AG04449 (cell line): ENCODE measurements around the gene IPO11.
"Not testable (repeated sequence)": the region's sequence is repeated elsewhere in the genome, so short reads cannot be mapped to it uniquely, and the experiment has no call there.

Experiments
- CTCF ChIA-PET: fragments of 350-600 bp; formaldehyde crosslinking; extraction: SDS; loops from one replicate; lab custom pipeline; 2021; ENCODE audit warnings: antibody characterized with exemption; lab: Yijun Ruan, JAX
- POLR2A ChIA-PET: fragments of 400-600, 350-600 bp; formaldehyde crosslinking; extraction: SDS; loops from one replicate; lab custom pipeline; 2020; ENCODE audit warnings: antibody characterized with exemption, inconsistent platforms; lab: Yijun Ruan, JAX
- DNase-seq: peaks from one replicate; pipeline ENCODE4 v3.0.0-alpha.2; 2010; ENCODE audit warnings: low read depth, low spot score
- H3K4me3 ChIP-seq: 2 replicates; pipeline ENCODE4 v1.5.1; 2011; ENCODE audit warnings: low read depth, mild to moderate bottlenecking, control low read depth, low read length
- TF ChIP-seq, protein P1 (sequence below): IDR thresholded peaks from one replicate; pipeline ENCODE4 v1.5.1; 2011; ENCODE audit warnings: mild to moderate bottlenecking, moderate library complexity, low read length, control low read depth, inconsistent platforms; ENCODE audit not compliant: insufficient read depth; ENCODE audit errors: missing control alignments

The IPO11 gene

DNA sequence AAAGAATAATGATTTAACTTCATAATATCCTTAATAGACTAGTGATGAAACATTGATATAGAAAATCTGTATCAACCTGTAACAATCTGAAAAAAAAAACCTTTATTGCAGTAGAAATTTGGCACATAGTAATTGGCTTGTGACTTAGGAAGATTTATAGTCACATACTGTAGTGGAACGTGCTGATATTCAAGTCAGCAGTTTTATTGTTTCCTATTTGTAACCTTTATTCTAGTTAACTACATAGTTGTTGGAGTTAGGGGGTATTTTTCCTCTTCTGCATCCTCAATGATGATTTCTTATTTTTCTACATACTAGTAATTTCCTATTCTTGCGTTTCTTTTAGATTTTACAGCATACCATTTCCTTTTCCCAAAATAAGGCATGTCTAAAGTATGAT, 151.5 kb downstream of the IPO11 start:
- DNase-seq, result no peak
- ChIA-PET CTCF (no interaction called here), POLR2A (no interaction called here)
- TF ChIP-seq, protein P1, sequence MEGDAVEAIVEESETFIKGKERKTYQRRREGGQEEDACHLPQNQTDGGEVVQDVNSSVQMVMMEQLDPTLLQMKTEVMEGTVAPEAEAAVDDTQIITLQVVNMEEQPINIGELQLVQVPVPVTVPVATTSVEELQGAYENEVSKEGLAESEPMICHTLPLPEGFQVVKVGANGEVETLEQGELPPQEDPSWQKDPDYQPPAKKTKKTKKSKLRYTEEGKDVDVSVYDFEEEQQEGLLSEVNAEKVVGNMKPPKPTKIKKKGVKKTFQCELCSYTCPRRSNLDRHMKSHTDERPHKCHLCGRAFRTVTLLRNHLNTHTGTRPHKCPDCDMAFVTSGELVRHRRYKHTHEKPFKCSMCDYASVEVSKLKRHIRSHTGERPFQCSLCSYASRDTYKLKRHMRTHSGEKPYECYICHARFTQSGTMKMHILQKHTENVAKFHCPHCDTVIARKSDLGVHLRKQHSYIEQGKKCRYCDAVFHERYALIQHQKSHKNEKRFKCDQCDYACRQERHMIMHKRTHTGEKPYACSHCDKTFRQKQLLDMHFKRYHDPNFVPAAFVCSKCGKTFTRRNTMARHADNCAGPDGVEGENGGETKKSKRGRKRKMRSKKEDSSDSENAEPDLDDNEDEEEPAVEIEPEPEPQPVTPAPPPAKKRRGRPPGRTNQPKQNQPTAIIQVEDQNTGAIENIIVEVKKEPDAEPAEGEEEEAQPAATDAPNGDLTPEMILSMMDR, result no peak
- H3K4me3 ChIP-seq, result no peak overlapping the region

DNA sequence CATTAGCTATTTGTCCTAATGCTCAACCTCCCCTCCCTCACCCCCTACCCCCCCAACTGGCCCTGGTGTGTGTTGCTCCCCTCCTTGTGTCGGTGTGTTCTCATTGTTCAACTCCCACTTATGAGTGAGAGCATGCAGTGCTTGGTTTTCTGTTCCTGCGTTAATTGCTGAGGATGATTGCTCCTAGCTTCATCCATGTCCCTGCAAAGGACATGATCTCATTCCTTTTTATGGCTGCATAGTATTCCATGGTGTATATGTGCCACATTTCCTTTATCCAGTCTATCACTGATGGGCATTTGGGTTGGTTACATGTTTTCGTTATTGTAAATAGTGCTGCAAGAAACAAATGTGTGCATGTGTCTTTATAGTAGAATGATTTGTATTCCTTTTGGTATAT, 153.2 kb downstream of the IPO11 start:
- DNase-seq, H3K4me3 ChIP-seq, POLR2A ChIA-PET, CTCF ChIA-PET: not testable (repeated sequence)

DNA sequence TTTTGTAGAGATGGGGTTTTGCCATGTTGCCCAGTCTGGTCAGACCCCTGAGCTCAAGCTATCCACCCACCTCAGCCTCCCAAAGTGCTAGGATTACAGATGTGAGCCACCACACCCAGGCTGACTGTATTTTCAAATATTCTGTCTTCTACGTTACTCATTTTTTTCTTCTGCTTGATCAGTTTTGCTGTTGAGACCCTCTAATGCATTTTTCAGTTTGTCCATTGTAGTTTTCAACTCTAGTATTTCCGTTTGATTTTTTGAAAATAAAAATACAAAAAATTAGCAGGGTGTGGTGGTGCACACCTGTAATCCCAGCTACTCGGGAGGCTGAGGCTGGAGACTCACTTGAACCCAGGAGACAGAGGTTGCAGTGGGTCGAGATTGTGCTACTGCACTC, 155.6 kb downstream of the IPO11 start:
- CTCF ChIA-PET, result no interaction called here

GRCh38 chr5:62568800-62569432, 156.4 kb downstream of the IPO11 start:
- no peak overlapping the region for H3K4me3 ChIP-seq
- ChIA-PET POLR2A (no interaction called here), CTCF (no interaction called here)
- TF ChIP-seq, protein P1, result no peak
- DNase-seq, result no peak

More for the DNA sequence above, 155.6 kb downstream of the IPO11 start:
- no peak for DNase-seq
- TF ChIP-seq, protein P1, result no peak
- H3K4me3 ChIP-seq, result no peak overlapping the region
- POLR2A ChIA-PET, result no interaction called here

- ChIA-PET POLR2A (no interaction called here), CTCF (no interaction called here)
- no peak overlapping the region for H3K4me3 ChIP-seq
- TF ChIP-seq, protein P1, result no peak
- no peak for DNase-seq
Measured at GRCh38 chr5:62569470-62569869, 156.9 kb downstream of the IPO11 start.

- no peak for DNase-seq
- H3K4me3 ChIP-seq, result no peak overlapping the region
- TF ChIP-seq, protein P1, result no peak
- ChIA-PET POLR2A (no interaction called here), CTCF (no interaction called here)
Measured at GRCh38 chr5:62572918-62573514, 160.5 kb downstream of the IPO11 start.

DNA sequence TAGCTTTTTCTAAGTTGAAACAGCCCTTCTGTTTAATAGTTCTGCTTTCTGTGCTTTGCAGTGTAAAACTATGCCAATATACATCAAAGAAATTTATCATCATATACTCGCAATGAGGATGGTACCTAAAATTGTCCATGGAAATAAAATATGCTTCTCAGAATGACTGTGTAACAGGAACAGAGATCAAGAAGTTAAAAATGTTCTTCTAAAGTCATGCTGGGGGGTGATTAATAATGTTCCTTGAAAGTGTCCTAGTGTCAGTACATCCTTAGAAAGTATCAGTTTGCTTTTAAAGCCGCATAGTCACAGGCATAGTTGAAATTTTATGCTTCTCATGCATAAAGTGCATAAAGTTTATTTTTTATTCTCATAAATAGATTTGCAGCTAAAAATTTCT, 162.0 kb downstream of the IPO11 start:
- TF ChIP-seq, protein P1, result no peak
- no peak overlapping the region for H3K4me3 ChIP-seq
- ChIA-PET POLR2A (no interaction called here), CTCF (interaction anchor here (1.7 kb wide), 1 partner anchor 16 kb away, joined by 4 read pairs; no protein-coding TSS in a partner anchor)
- DNase-seq, result no peak
